Activated naive CD4-positive, alpha-beta T cell treated with anti-CD3 and anti-CD28 coated beads, Interleukin-2, amount 50 U/mL, for 24 hours (primary cell): ENCODE data around the gene FYTTD1.
"Not testable (repeated sequence)": the region's sequence is repeated elsewhere in the genome, so short reads cannot be mapped to it uniquely, and the experiment has no call there.

Experiments used
- H3K27ac Mint-ChIP-seq: one replicate; pipeline ENCODE4 v1.8.0; 2021; ENCODE audit warnings: mild to moderate bottlenecking, mixed read lengths
- H3K27me3 Mint-ChIP-seq: one replicate; pipeline ENCODE4 v1.8.0; 2021; ENCODE audit warnings: mixed read lengths
- H3K36me3 Mint-ChIP-seq: one replicate; pipeline ENCODE4 v1.8.0; 2021; ENCODE audit warnings: mixed read lengths
- H3K4me1 Mint-ChIP-seq: one replicate; pipeline ENCODE4 v1.8.0; 2021; ENCODE audit warnings: mixed read lengths
- H3K4me3 Mint-ChIP-seq: one replicate; pipeline ENCODE4 v1.8.0; 2021; ENCODE audit warnings: mild to moderate bottlenecking, mixed read lengths
- H3K9me3 Mint-ChIP-seq: one replicate; pipeline ENCODE4 v1.8.0; 2021; ENCODE audit warnings: mixed read lengths

The FYTTD1 gene

GRCh38 chr3:197731483-197731882 lies 18.2 kb upstream of the FYTTD1 start:
- H3K27ac Mint-ChIP-seq, H3K9me3 Mint-ChIP-seq, H3K4me3 Mint-ChIP-seq, H3K27me3 Mint-ChIP-seq, H3K36me3 Mint-ChIP-seq: not testable (repeated sequence)
- H3K4me1 Mint-ChIP-seq = peaks cover 46% of the 10 kb centered on the region

- H3K36me3 Mint-ChIP-seq = peaks cover 2% of the 10 kb centered on the region
- peaks cover 50% of the 10 kb centered on the region for H3K4me1 Mint-ChIP-seq
- no peak overlapping the region for H3K27ac Mint-ChIP-seq
- H3K4me3 Mint-ChIP-seq = no peak overlapping the region
- H3K9me3 Mint-ChIP-seq = no peaks in the 10 kb centered on the region
- H3K27me3 Mint-ChIP-seq = no peaks in the 10 kb centered on the region
Observed at GRCh38 chr3:197733042-197733441, 16.6 kb upstream of the FYTTD1 start.

- peaks cover 2% of the 10 kb centered on the region for H3K36me3 Mint-ChIP-seq
- no peaks in the 10 kb centered on the region for H3K9me3 Mint-ChIP-seq
- H3K4me1 Mint-ChIP-seq = peaks cover 46% of the 10 kb centered on the region
- H3K4me3 Mint-ChIP-seq = peak overlapping the region; percentile 65
- H3K27me3 Mint-ChIP-seq = no peaks in the 10 kb centered on the region
- H3K27ac Mint-ChIP-seq = no peak overlapping the region
Observed at GRCh38 chr3:197734667-197735318, 14.9 kb upstream of the FYTTD1 start.

- peak overlapping the region; percentile 93 for H3K27ac Mint-ChIP-seq
- H3K27me3 Mint-ChIP-seq = no peaks in the 10 kb centered on the region
- no peaks in the 10 kb centered on the region for H3K36me3 Mint-ChIP-seq
- H3K9me3 Mint-ChIP-seq = no peaks in the 10 kb centered on the region
- peak overlapping the region; percentile 97 for H3K4me3 Mint-ChIP-seq
- H3K4me1 Mint-ChIP-seq = peaks cover 35% of the 10 kb centered on the region
Observed at GRCh38 chr3:197736010-197736490, 13.6 kb upstream of the FYTTD1 start.

- peaks cover 35% of the 10 kb centered on the region for H3K4me1 Mint-ChIP-seq
Observed at GRCh38 chr3:197736491-197737318, 13.0 kb upstream of the FYTTD1 start, which contains the start of gene RUBCN. Gene RUBCN, minus strand, starts transcription at chr3:197736904. Its CDS starts 185 bp downstream, at chr3:197736719.

GRCh38 chr3:197737319-197737649 lies 12.4 kb upstream of the FYTTD1 start:
- peak overlapping the region; percentile 80 for H3K27ac Mint-ChIP-seq
- no peaks in the 10 kb centered on the region for H3K27me3 Mint-ChIP-seq
- H3K4me3 Mint-ChIP-seq = peak overlapping the region; percentile 97
- H3K4me1 Mint-ChIP-seq = peaks cover 31% of the 10 kb centered on the region
- H3K36me3 Mint-ChIP-seq = no peaks in the 10 kb centered on the region
- H3K9me3 Mint-ChIP-seq = no peaks in the 10 kb centered on the region

More at GRCh38 chr3:197736491-197737318, 13.0 kb upstream of the FYTTD1 start, which contains the start of gene RUBCN:
- no peaks in the 10 kb centered on the region for H3K27me3 Mint-ChIP-seq
- no peaks in the 10 kb centered on the region for H3K9me3 Mint-ChIP-seq
- H3K4me3 Mint-ChIP-seq = peak within 1 kb of the TSS; percentile 97
- peak within 1 kb of the TSS; percentile 93 for H3K27ac Mint-ChIP-seq
- no peaks in the 10 kb centered on the region for H3K36me3 Mint-ChIP-seq

- Mint-ChIP-seq H3K4me3 (peak overlapping the region; percentile 97), H3K4me1 (peaks cover 31% of the 10 kb centered on the region), H3K27ac (peak overlapping the region; percentile 80), H3K27me3 (no peaks in the 10 kb centered on the region), H3K9me3 (no peaks in the 10 kb centered on the region), H3K36me3 (no peaks in the 10 kb centered on the region)
Observed at GRCh38 chr3:197737749-197738462, 11.8 kb upstream of the FYTTD1 start.

GRCh38 chr3:197742787-197743186 lies 6.9 kb upstream of the FYTTD1 start:
- H3K4me1 Mint-ChIP-seq = peaks cover 7% of the 10 kb centered on the region
- no peak overlapping the region for H3K4me3 Mint-ChIP-seq
- peaks cover 3% of the 10 kb centered on the region for H3K36me3 Mint-ChIP-seq

GRCh38 chr3:197746209-197746608 lies 3.5 kb upstream of the FYTTD1 start:
- no peaks in the 10 kb centered on the region for H3K27me3 Mint-ChIP-seq
- H3K27ac Mint-ChIP-seq = no peak overlapping the region
- peaks cover 3% of the 10 kb centered on the region for H3K36me3 Mint-ChIP-seq
- H3K4me1 Mint-ChIP-seq = peaks cover 24% of the 10 kb centered on the region
- H3K4me3 Mint-ChIP-seq = no peak overlapping the region
- no peaks in the 10 kb centered on the region for H3K9me3 Mint-ChIP-seq

More at GRCh38 chr3:197742787-197743186, 6.9 kb upstream of the FYTTD1 start:
- H3K27ac Mint-ChIP-seq = no peak overlapping the region
- H3K9me3 Mint-ChIP-seq = no peaks in the 10 kb centered on the region
- no peaks in the 10 kb centered on the region for H3K27me3 Mint-ChIP-seq

- Mint-ChIP-seq H3K27me3 (no peaks in the 10 kb centered on the region), H3K4me1 (peaks cover 27% of the 10 kb centered on the region), H3K36me3 (peaks cover 3% of the 10 kb centered on the region), H3K9me3 (no peaks in the 10 kb centered on the region), H3K27ac (no peak overlapping the region), H3K4me3 (no peak overlapping the region)
Observed at GRCh38 chr3:197746801-197747237, 2.9 kb upstream of the FYTTD1 start.

GRCh38 chr3:197748597-197749314 lies 927 bp upstream of the FYTTD1 start:
- peaks cover 42% of the 10 kb centered on the region for H3K4me1 Mint-ChIP-seq

GRCh38 chr3:197749315-197749600 lies 425 bp upstream of the FYTTD1 start:
- peak overlapping the region; percentile 99 for H3K4me3 Mint-ChIP-seq
- peaks cover 47% of the 10 kb centered on the region for H3K4me1 Mint-ChIP-seq
- H3K27ac Mint-ChIP-seq = peak overlapping the region; percentile 98
- H3K27me3 Mint-ChIP-seq = no peaks in the 10 kb centered on the region
- H3K9me3 Mint-ChIP-seq = no peaks in the 10 kb centered on the region
- H3K36me3 Mint-ChIP-seq = peaks cover 3% of the 10 kb centered on the region

More at GRCh38 chr3:197748597-197749314, 927 bp upstream of the FYTTD1 start:
- Mint-ChIP-seq H3K27ac (peak overlapping the region; percentile 98), H3K9me3 (no peaks in the 10 kb centered on the region), H3K27me3 (no peaks in the 10 kb centered on the region), H3K36me3 (peaks cover 3% of the 10 kb centered on the region), H3K4me3 (peak overlapping the region; percentile 99)

- Mint-ChIP-seq H3K4me3 (peak overlapping the region; percentile 97), H3K4me1 (peaks cover 55% of the 10 kb centered on the region), H3K27ac (peak overlapping the region; percentile 94), H3K36me3 (no peaks in the 10 kb centered on the region), H3K9me3 (no peaks in the 10 kb centered on the region), H3K27me3 (no peaks in the 10 kb centered on the region)
Observed at GRCh38 chr3:197750396-197750831, 731 bp downstream of the FYTTD1 start.

- Mint-ChIP-seq H3K4me3 (peak overlapping the region; percentile 97), H3K27ac (peak overlapping the region; percentile 94), H3K4me1 (peaks cover 62% of the 10 kb centered on the region), H3K9me3 (no peaks in the 10 kb centered on the region), H3K36me3 (no peaks in the 10 kb centered on the region), H3K27me3 (no peaks in the 10 kb centered on the region)
Observed at GRCh38 chr3:197750858-197751737, 1.4 kb downstream of the FYTTD1 start.
